Loucy (cell line): Measurements from ENCODE around the gene ADRA1B.

Experiments used
- H2AFZ ChIP-seq: fragments of 200-600 bp; sonication (generic); 2 replicates; pipeline ENCODE4 v1.6.0; 2016; ENCODE audit warnings: antibody characterized with exemption, mild to moderate bottlenecking, low read length, moderate library complexity
- H3F3A ChIP-seq: fragments of 200-600 bp; 2 replicates; pipeline ENCODE4 v1.6.0; 2016; ENCODE audit warnings: antibody characterized with exemption, low read depth, mild to moderate bottlenecking
- H3K27me3 ChIP-seq: fragments of 200-600 bp; sonication (generic); 2 replicates; pipeline ENCODE4 v1.6.1; 2014; ENCODE audit warnings: low read length, mild to moderate bottlenecking; ENCODE audit not compliant: insufficient read depth, poor library complexity, severe bottlenecking
- H3K36me3 ChIP-seq: fragments of 200-600 bp; sonication (generic); 2 replicates; pipeline ENCODE4 v1.6.1; 2016; ENCODE audit warnings: low read length; ENCODE audit not compliant: insufficient read depth
- H3K4me1 ChIP-seq: fragments of 200-600 bp; sonication (generic); 2 replicates; pipeline ENCODE4 v1.5.1; 2014; ENCODE audit warnings: low read length, mild to moderate bottlenecking; ENCODE audit not compliant: insufficient read depth, poor library complexity, severe bottlenecking
- H3K4me2 ChIP-seq: fragments of 200-600 bp; sonication (generic); 2 replicates; pipeline ENCODE4 v1.6.0; 2014; ENCODE audit warnings: antibody characterized with exemption, low read length, low read depth, mild to moderate bottlenecking; ENCODE audit not compliant: poor library complexity, severe bottlenecking
- H3K4me3 ChIP-seq: fragments of 200-600 bp; sonication (generic); 2 replicates; pipeline ENCODE4 v1.5.1; 2014; ENCODE audit warnings: low read length, mild to moderate bottlenecking, mixed read lengths; ENCODE audit not compliant: poor library complexity, severe bottlenecking
- H3K79me2 ChIP-seq: fragments of 200-600 bp; sonication (generic); 2 replicates; pipeline ENCODE4 v1.6.1; 2014; ENCODE audit warnings: low read length; ENCODE audit not compliant: insufficient read depth
- H3K9ac ChIP-seq: fragments of 200-600 bp; sonication (generic); 2 replicates; pipeline ENCODE4 v1.6.0; 2014; ENCODE audit warnings: mild to moderate bottlenecking, low read depth, low read length, moderate library complexity; ENCODE audit not compliant: poor library complexity, severe bottlenecking
- H3K9me2 ChIP-seq: fragments of 200-600 bp; sonication (generic); replicated peaks from 2 replicates; pipeline ENCODE4 v1.6.1; 2016; ENCODE audit warnings: low read depth, low read length, mixed read lengths
- H3K9me3 ChIP-seq: fragments of 200-600 bp; sonication (generic); 2 replicates; pipeline ENCODE4 v1.6.1; 2014; ENCODE audit warnings: mild to moderate bottlenecking, antibody characterized with exemption, low read length, low read depth; ENCODE audit not compliant: insufficient read depth
- H4K20me1 ChIP-seq: fragments of 200-600 bp; sonication (generic); 2 replicates; pipeline ENCODE4 v1.6.0; 2014; ENCODE audit warnings: antibody characterized with exemption, low read length, mild to moderate bottlenecking; ENCODE audit not compliant: insufficient read depth, poor library complexity, severe bottlenecking
- CTCF ChIP-seq: fragments of 200-600 bp; sonication (generic); conservative IDR thresholded peaks from 2 replicates; pipeline ENCODE4 v1.5.1; 2014; ENCODE audit warnings: mild to moderate bottlenecking, antibody characterized with exemption, low read length
- EZH2phosphoT487 ChIP-seq: fragments of 200-600 bp; IDR thresholded peaks from 2 replicates; pipeline ENCODE4 v1.6.1; 2018; ENCODE audit warnings: antibody characterized with exemption, mild to moderate bottlenecking, moderate library complexity, borderline replicate concordance

The ADRA1B gene

DNA sequence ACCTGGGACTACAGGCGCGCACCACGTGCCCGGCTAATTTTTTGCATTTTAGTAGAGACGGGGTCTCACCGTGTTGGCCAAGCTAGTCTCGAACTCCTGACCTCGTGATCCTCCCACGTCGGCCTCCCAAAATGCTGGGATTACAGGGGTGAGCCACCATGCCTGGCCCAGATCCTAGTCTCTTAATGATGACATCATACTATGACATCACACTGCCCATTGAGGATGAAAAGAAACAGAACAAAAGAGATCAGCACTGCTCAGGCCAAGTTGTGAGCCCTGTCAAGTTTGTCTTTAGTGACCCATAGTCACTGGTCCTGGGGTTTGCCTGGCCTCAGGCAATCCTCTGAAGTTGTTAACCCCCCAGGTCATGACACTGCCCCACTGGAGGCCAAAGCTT lies 21.3 kb downstream of the ADRA1B start:
- H3K4me3 ChIP-seq, result no peak overlapping the region
- no peak overlapping the region for H2AFZ ChIP-seq
- H3K79me2 ChIP-seq, result no peaks in the 10 kb centered on the region
- no peaks in the 10 kb centered on the region for H3K9me3 ChIP-seq
- no peak overlapping the region for H3K9ac ChIP-seq
- H3K27me3 ChIP-seq, result no peaks in the 10 kb centered on the region
- no peaks in the 10 kb centered on the region for H3K4me1 ChIP-seq
- H3F3A ChIP-seq, result no peaks in the 10 kb centered on the region
- no peaks in the 10 kb centered on the region for H4K20me1 ChIP-seq
- H3K36me3 ChIP-seq, result no peaks in the 10 kb centered on the region
- H3K9me2 ChIP-seq, result no peaks in the 10 kb centered on the region
- no peak overlapping the region for H3K4me2 ChIP-seq
- TF ChIP-seq CTCF (no peak), EZH2phosphoT487 (no peak)

DNA sequence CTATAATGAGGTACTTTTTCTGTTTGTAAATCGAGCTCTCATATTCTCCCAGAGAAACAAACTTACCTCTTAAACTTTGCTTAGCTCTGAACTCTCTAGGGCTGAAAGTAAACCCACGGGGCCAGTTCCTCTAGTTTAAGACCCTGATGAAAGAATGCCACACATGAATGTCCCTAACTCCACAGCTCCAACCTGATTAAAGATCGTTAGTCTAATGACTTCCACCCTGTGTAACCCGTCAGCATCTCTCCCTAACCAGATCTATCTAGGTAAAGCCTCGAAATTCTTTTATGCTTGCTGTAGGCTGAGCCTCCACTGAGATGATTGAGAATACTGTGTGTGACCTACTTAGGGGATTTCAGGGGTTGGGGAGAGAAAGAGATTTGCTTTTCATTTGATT lies 27.0 kb downstream of the ADRA1B start:
- Histone ChIP-seq H3K9me3 (no peaks in the 10 kb centered on the region), H3K4me1 (no peaks in the 10 kb centered on the region), H3K36me3 (no peaks in the 10 kb centered on the region), H2AFZ (no peak overlapping the region), H3K4me2 (no peak overlapping the region), H3F3A (no peaks in the 10 kb centered on the region), H3K9me2 (no peaks in the 10 kb centered on the region), H3K4me3 (no peak overlapping the region), H3K79me2 (no peaks in the 10 kb centered on the region), H3K9ac (no peak overlapping the region), H3K27me3 (no peaks in the 10 kb centered on the region), H4K20me1 (no peaks in the 10 kb centered on the region)
- no peak for TF ChIP-seq EZH2phosphoT487
- TF ChIP-seq CTCF, result no peak

- Histone ChIP-seq H3K27me3 (no peaks in the 10 kb centered on the region), H3K9ac (no peak overlapping the region), H3K9me3 (no peaks in the 10 kb centered on the region), H3K4me3 (no peak overlapping the region), H3K4me2 (no peak overlapping the region), H3K9me2 (no peaks in the 10 kb centered on the region), H2AFZ (no peak overlapping the region), H3K79me2 (no peaks in the 10 kb centered on the region), H3K36me3 (no peaks in the 10 kb centered on the region), H3K4me1 (no peaks in the 10 kb centered on the region), H4K20me1 (no peaks in the 10 kb centered on the region), H3F3A (no peaks in the 10 kb centered on the region)
- no peak for TF ChIP-seq EZH2phosphoT487
- no peak for TF ChIP-seq CTCF
Observed at GRCh38 chr5:159944056-159944600, 27.8 kb downstream of the ADRA1B start.
